HG03175 (cell line): ENCODE data around the gene SEPTIN8.
"Not testable (repeated sequence)": the region's sequence is repeated elsewhere in the genome, so short reads cannot be mapped to it uniquely, and the experiment has no call there.

Experiments used
- ATAC-seq: cut with Tn5 transposase; IDR thresholded peaks from one replicate; pipeline ENCODE4 v1.9.1; 2021; ENCODE audit warnings: mild to moderate bottlenecking, moderate library complexity; ENCODE audit not compliant: unreplicated experiment

The SEPTIN8 gene

DNA sequence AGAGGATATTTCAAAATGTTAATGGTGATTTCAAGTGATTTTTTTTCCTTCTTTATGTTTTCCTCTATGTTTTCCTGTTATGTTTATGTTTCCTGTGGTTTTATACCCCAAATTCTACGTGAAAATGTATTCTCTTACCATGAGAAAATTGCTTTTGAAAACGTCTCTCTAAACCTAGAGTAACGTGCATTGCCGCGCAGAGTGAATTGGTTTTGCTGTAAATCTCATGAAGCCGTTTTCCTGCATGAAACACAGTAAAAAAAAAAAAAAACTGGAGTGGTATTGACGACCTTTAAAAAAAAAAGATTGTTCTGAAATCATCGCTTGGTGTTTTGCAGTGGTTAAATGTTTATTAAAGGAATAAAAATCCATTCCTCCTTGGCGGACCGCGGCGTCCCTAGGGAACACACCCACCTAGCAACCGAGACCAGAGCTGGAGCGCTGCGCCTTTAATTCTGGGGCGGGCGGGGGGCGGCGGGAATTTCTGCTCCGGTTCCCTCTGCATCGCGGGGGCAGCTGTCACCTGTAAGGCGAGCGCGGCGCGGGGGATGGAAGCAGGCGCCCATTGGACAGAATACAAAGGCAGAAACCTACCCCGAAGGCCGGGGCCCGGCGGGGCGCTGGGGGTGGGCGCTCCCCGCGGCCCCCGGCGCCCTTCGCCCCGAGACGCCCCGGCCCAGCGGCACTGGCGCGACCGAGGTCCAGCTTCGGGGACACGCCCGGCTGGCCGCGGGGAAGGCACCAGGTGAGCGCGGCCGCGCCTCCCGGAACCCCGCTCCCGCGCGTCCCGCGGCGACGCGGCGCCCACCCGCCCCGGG, 36.0 kb upstream of the SEPTIN8 start, which contains the start of gene SOWAHA:
Gene SOWAHA (plus strand): TSS at position 522 of the 818 bp plus-strand sequence. CDS start 320 bp downstream, outside the sequence.
- ATAC-seq: no peak

DNA sequence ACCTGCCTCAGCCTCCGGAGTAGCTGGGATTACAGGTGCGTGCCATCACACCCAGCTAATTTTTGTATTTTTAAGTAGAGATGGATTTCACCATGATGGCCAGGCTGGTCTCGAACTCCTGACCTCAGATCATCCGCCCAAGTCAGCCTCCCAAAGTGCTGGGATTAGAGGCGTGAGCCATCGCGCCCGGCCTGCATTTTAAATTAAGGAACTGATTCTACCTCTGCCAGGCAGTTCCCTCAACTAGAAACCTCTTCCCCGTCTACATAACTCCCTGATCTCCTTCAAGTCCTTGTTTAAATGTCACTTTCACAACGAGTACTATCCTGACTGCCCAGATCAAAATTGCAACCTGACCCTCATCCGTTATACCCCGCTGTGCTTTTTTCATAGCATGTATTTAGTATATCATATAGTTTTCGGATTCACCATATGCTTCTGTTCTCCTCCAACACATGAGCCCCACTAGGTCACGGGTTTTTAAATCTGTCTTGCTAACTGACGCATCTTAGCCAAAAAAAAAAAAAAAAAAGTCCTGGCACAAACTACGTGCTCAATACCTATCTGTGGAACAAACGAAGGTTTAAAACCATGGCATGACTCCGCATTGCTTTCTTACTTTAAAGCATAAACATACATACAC, 35.2 kb upstream of the SEPTIN8 start:
- ATAC-seq: no peak

DNA sequence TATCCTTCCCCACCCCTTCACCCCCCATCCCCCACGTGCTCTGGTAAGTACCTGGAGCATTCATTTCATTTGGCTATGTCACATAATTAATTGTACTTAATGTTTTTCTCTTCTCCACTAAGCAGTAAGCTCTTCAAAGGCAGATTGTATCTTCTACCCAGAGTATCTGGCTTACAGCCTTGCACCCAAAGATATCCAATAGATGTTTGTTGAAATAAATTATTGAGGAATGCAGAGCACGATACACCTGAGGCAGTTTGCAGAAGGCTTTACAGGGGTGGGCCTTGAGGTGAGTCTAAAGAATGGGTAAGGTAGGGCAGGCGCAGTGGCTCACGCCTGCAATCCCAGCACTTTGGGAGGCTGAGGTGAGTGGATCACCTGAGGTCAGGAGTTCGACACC, 33.6 kb upstream of the SEPTIN8 start:
- ATAC-seq: no peak

DNA sequence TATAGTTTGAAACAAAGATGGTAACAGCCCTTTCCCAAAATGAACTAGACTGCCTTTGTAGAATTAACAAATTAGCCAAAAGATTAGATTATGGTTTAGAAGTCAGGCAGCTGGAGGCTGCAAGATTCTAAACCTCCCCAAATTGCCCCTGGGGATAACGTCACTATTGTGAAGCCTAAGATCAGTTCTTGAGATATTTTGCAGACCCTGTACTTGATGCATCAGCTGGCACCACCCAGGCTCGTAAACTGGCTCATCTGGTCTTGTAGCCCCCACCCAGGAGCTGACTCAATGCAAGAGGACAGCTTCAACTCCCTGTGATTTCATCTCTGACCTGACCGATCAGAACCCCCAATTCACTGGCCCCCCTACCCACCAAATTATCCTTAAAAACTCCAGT, 31.8 kb upstream of the SEPTIN8 start:
- ATAC-seq: no peak

DNA sequence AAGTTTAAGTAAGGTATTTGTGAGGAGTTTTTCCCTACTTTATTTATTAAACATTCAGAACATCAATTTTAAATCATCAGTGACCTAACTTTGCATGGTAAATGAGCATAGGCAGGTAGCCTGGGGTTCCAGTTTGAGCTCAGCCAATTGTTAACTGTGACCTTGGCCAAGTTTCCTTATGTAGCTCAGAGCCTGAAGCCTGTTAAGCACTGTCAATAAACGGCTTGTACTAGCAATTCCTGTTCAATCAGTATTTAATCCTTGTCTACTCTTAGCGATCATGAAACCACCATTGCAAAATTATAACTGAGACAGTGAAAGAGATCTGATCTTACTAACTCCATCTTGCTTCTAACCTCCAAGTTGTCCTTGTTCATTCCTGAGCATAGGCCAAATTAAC, 31.4 kb upstream of the SEPTIN8 start:
- no peak for ATAC-seq

DNA sequence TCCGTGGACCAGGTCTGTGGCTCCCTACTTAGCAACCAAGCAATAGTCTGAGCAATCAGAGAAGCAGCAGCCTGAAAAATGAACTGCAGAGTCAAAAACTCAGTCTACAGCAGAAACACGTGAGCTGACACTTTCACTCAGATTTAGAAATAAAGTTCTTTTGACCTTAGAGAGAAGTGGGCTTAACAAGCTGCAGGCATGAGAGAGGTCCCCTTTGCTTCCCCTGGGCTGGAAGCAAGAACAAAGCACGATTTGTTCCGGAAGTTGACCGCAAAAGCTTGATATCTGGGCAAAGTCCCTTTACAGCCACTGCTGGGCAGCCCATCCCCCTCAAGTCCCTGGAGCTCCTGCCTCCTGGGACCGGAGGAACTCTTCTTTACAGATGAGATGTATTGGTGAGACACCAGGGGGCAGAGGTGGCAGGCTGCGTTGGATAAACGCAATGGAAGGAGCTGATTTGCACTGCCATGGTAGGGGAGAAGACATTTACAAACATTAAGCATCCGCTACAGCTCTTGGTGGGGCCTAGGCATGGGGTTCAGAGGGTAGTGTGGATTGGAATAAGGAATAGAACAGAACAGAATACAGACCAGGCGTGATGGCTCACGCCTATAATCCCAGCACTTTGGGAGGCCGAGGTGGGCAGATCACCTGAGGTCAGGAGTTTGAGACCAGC, 30.3 kb upstream of the SEPTIN8 start:
- ATAC-seq: no peak

DNA sequence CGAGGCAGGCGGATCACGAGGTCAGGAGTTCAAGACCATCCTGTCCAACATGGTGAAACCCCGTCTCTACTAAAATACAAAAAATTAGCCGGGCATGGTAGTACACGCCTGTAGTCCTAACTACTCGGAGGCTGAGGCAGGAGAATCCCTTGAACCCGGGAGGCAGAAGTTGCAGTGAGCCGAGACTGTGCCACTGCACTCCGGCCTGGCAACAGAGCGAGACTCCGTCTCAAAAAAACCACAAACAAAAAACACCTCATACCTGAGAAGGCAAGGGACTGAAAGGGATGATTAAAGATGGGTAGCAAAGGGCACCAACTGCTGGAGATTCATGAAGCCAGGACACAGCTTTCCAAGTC, 29.7 kb upstream of the SEPTIN8 start:
- not testable (repeated sequence) for ATAC-seq

DNA sequence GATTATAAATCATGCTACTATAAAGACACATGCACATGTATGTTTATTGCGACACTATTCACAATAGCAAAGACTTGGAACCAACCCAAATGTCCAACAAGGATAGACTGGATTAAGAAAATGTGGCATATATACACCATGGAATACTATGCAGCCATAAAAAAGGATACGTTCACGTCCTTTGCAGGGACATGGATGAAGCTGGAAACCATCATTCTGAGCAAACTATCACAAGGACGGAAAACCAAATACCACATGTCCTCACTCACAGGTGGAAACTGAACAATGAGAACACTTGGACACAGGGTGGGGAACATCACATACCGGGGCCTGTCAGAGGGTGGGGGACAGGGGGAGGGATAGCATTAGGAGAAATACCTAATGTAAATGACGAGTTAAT, 28.8 kb upstream of the SEPTIN8 start:
- not testable (repeated sequence) for ATAC-seq

DNA sequence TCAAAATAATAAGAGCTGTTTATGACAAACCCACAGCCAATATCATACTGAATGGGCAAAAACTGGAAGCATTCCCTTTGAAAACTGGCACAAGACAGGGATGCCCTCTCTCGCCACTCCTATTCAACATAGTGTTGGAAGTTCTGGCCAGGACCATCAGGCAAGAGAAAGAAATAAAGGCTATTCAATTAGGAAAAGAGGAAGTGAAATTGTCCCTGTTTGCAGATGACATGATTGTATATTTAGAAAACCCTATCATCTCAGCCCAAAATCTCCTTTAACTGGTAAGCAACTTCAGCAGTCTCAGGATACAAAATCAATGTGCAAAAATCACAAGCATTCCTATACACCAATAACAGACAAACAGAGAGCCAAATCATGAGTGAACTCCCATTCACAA, 27.2 kb upstream of the SEPTIN8 start:
- not testable (repeated sequence) for ATAC-seq

DNA sequence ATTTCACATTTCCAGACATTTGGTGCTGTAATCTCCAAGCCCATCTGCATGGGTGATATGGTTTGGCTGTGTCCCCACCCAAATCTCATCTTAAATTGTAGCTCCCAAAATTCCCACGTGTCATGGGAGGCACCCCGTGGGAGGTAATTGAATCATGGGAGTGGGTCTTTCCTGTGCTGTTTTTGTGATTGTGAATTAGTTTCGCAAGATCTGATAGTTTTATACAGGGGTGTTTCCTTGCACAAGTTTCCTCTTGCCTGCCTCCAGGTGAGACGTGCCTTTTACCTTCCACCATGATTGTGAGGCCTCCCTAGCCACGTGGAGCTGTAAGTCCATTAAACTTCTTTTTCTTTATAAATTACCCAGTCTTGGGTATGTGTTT, 25.6 kb upstream of the SEPTIN8 start:
- not testable (repeated sequence) for ATAC-seq

DNA sequence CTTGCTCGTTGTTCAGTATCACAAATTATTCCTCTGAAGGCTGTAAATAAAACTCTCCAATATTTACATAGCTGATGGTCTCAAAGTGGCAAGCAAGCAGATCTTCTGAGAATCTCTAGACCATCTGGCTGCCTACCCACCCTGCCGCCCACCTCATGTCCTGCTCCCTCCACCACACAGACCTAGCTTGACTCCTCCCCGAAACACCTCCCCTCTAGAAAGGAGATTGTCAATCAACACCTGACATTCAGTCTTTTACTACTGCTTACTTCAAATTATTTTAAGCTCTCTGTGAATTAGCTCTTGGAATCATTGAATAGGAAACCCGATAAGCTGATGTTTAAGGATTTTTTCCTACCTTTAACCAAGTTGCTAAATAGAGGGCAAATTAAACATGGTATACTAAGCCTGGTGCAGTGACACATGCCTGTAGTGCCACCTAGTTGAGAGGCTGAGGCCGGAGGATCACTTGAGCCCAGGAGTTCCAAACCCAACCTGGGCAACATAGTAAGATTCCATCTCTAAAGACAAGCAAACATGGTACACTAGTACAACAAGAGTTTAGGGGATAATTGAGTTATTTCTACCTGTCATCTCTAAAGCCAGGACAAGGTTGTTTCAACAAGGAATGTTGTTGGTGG, 25.1 kb upstream of the SEPTIN8 start:
- ATAC-seq: no peak

DNA sequence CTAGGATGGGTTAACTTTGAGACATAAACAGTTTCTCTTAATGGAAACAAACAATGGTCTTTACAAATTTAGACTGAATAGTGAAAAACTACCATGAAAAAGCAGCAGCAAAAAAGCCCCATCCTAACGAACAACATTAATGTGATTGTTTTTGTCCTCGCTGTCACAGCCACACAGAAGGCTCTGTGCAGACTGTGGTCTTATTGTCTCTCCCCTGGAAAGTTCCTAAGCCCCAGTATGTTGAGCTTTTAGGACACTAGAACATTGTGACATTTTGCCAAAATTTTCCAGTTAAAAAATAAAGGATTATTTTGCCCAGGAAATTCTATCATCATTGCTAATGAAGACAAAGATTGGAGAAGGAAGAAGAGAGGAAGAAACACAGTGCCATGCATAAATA, 23.5 kb upstream of the SEPTIN8 start:
- no peak for ATAC-seq

DNA sequence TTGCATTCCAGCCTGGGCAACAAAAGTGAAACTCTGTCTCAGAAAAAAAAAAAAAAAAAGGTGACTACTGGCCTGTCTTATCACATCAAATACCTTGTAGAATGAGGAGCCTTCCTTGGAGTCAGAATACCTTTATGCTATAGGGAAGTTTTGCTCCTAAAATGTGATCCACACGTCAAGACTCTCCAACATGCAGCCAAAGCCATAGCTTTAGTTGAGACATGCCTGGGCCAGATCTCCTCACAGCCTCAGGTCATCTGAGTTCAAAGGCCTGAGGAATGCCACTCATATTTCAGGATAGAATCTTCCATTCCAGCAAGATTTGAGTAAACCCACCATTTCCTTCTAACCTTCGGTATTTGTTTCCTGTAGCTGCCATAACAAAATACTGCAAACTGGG, 22.4 kb upstream of the SEPTIN8 start:
- ATAC-seq: no peak

DNA sequence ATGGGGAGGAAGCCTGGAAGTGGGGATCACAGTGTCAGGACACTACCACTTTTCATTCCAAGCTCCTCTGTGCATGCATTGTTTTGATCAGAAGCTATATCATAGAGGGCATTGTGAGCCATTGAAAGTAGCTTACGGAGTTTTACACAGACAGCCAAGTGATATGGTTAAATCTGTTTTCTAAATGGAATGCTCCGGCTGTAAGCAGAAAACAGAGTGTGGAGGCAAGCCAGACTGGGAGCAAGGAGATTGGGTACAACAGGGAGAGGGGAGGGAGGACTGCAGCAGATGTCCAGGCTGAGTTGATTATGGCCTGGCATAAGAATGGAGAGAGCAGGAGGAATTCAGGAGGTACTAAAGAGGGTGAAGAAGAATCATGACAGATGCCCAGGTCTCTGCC, 20.6 kb upstream of the SEPTIN8 start:
- ATAC-seq: no peak

DNA sequence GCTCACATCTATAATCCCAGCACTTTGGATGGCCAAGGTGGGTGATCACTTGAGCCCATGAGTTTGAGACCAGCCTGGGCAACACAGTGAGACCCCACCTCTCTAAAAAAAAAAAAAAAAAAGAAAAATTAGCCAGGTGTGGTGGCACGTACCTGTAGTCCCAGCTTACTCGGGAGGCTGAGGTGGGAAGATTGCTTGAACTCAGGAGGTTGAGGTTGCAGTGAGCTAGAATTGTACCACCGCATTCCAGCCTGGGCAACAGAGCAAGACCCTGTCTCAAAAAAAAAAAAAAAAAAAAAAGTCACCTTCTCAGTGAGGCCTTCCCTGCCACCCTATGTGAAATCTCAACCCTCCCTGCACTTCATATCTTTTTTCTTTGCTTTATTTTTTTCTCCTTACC, 14.0 kb upstream of the SEPTIN8 start:
- no peak for ATAC-seq

DNA sequence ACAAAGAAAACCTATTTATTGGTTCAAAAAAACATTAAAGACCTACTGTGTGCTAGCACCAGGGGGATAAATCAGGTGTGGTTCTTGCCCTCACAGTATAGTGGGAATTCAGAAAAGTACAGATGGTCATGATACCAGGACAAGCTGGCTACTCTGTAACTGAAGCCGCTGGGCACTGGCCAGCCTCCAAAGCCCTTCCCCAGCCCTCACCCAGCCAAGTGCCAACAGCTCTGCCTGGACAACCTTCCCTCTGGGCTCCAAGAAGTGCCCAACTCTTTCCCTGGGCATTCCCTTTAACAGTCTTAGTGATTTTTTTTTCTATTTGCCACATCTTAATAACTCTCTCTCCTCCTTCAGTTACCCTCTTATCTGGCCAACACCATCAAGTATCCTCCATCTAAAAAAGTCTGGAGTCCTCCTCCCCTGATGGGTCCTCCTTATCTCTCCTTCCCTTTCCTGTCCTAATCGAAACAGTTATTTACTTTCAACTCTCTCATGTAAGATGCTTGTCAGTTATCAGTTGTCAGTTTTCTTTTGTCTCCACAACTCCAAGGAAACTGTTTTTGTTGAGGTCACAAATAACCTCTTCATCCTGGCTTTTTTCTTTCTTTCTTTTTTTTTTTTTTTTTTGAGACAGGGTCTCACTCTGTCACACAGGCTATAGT, 13.3 kb upstream of the SEPTIN8 start:
- no peak for ATAC-seq

DNA sequence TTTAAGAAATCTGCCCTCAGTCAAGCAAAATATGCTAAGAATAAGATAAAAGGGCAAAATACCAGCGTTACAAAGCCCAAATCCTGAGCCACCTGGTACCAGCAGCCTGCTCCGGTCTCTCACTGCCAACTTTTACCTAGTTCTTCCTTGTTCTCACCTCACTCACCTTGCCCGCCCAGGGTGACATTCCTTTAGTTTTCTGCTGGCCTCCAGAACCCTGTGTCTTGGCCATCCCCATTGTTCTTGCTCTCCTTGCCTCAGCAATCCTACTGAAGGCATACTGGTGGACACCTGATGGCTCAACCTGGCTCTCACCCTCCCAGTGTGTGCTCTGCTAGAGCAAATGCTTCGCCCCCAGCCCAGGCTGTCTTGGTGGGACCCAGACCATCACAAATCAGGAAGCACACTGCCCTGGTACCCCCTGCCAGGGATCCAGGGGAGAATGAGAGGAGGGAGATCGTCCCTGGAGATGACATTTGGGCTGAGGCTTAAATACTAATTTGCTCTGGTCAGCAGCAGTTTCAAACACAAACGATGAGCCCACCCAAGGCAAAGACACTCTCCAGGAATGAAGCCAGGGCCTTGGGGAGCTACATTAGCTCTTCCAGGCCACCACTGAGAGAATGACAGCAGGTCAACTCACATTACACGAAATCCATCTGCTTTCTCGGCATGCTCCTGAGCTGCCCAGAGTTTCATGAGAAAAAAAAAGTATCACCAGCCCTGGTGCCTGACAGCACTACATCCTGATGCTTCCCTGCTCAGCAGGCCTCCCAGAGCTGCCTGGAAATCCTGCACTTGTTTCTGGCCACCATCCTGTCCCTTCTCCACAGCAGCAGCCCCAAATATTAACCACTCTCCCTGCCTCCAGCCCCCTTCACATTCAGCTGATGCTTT, 12.2 kb upstream of the SEPTIN8 start:
- no peak for ATAC-seq

DNA sequence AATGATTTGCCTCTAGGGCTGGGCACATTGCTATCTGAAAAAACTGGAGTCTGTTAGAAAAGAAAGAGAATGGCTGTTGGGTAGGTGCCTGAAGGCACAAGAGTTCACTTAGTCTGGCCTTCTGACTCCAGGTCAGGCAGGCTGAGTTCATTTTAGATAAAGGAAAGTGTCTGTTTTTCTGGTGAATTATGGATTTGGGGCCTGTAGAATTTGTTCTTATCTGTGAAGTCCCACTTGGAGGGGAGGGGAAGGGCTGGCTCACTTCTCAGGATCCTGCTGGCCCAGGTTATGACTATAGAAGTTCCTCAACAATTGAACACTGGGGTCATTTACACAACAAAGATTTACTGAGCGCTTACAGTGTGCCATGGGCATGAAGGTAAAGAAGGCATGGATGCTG, 11.5 kb upstream of the SEPTIN8 start:
- no peak for ATAC-seq

DNA sequence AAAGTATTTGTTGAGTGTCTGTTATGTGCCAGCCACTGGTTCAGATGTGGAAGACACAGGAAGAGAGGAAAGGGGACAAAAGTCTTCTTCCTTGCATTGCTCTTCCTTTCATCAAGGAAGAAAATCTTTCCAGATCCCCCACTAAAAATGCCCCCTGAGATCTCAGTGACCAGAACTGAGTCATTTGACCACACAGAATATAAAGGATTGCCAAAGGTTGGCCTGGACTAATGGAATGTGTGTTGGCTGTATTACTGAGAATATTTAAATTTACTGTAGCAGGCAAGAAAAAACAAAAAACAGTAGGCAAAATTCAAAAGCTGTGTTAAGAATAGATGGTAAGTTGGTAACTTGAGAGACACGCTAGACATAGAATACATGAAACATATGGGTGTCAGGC, 10.0 kb upstream of the SEPTIN8 start:
- ATAC-seq: no peak

DNA sequence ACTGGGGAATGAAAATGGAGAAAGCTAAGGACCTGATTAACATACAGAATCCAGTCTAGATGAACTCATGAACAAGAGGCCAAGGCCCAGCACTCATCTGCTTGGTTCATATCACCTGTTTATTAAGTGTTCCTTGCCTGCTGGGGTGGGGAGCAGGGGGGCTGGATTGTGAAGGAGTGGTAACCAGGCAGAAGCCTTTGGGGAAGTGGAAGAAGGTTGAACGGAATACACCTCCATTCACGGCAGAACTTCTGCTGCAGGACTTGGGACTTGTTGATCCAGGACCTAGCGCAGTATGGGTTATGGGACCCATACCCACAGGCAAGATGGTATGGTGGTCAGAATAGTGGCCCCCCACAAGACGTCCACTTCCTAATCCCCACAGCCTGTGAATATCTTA, 8.8 kb upstream of the SEPTIN8 start:
- ATAC-seq: no peak
